Neural progenitor cell (in vitro differentiated cells): Measurements from ENCODE around the gene SMYD3. TPM values are rescaled to one million over a fixed set of nuclear protein-coding genes. Genes with fewer than 3 reads are reported as not detected.

ENCODE experiments used
- DNase-seq: peaks from one replicate; pipeline ENCODE4 v3.0.0-alpha.2; 2016; ENCODE audit warnings: low spot score
- H2AFZ ChIP-seq: fragments of 200-600 bp; sonication (generic); replicated peaks from 2 replicates; pipeline ENCODE4 v1.6.1; 2016; ENCODE audit warnings: antibody characterized with exemption
- H3F3A ChIP-seq: fragments of 200-600 bp; sonication (generic); 2 replicates; pipeline ENCODE4 v1.6.1; 2016; ENCODE audit warnings: antibody characterized with exemption, low read depth
- H3K27ac ChIP-seq: fragments of 200-600 bp; sonication (generic); 2 replicates; pipeline ENCODE4 v1.5.1; 2016; ENCODE audit warnings: mild to moderate bottlenecking
- H3K27me3 ChIP-seq: fragments of 200-600 bp; sonication (generic); 2 replicates; pipeline ENCODE4 v1.6.1; 2016; ENCODE audit warnings: mild to moderate bottlenecking, moderate library complexity
- H3K36me3 ChIP-seq: fragments of 200-600 bp; sonication (generic); 2 replicates; pipeline ENCODE4 v1.5.1; 2016
- H3K4me1 ChIP-seq: fragments of 200-600 bp; sonication (generic); 2 replicates; pipeline ENCODE4 v1.6.1; 2016; ENCODE audit warnings: mixed run types
- H3K4me2 ChIP-seq: fragments of 200-600 bp; sonication (generic); 2 replicates; pipeline ENCODE4 v1.6.1; 2016
- H3K4me3 ChIP-seq: fragments of 200-600 bp; sonication (generic); 2 replicates; pipeline ENCODE4 v1.5.1; 2016
- H3K79me2 ChIP-seq: fragments of 200-600 bp; sonication (generic); 2 replicates; pipeline ENCODE4 v1.6.1; 2016; ENCODE audit warnings: low read depth
- H3K9ac ChIP-seq: fragments of 200-600 bp; sonication (generic); 2 replicates; pipeline ENCODE4 v1.6.1; 2016
- H3K9me3 ChIP-seq: fragments of 200-600 bp; sonication (generic); 2 replicates; pipeline ENCODE4 v1.5.1; 2016; ENCODE audit warnings: low read depth
- H4K20me1 ChIP-seq: fragments of 200-600 bp; sonication (generic); 2 replicates; pipeline ENCODE4 v1.6.1; 2016; ENCODE audit warnings: low read depth
- H3K27ac Mint-ChIP-seq: 3 replicates; pipeline ENCODE4 v1.8.0; 2021; ENCODE audit warnings: mixed read lengths
- H3K27me3 Mint-ChIP-seq: 2 replicates; pipeline ENCODE4 v1.8.0; 2022; ENCODE audit warnings: low read depth, mild to moderate bottlenecking, inconsistent platforms, moderate library complexity, mixed read lengths; ENCODE audit not compliant: insufficient read depth
- H3K36me3 Mint-ChIP-seq: 3 replicates; pipeline ENCODE4 v1.8.0; 2021; ENCODE audit warnings: mixed read lengths
- H3K4me1 Mint-ChIP-seq: 3 replicates; pipeline ENCODE4 v1.8.0; 2021; ENCODE audit warnings: mixed read lengths
- H3K4me3 Mint-ChIP-seq: 3 replicates; pipeline ENCODE4 v1.8.0; 2021; ENCODE audit warnings: mild to moderate bottlenecking, moderate library complexity, mixed read lengths
- H3K9me3 Mint-ChIP-seq: 3 replicates; pipeline ENCODE4 v1.8.0; 2020; ENCODE audit warnings: mixed read lengths
- CTCF ChIP-seq: fragments of 200-600 bp; sonication (generic); IDR thresholded peaks from 2 replicates; pipeline ENCODE4 v1.5.1; 2017; ENCODE audit warnings: antibody characterized with exemption, mild to moderate bottlenecking
- EZH2 ChIP-seq: fragments of 200-600 bp; sonication (generic); IDR thresholded peaks from 2 replicates; pipeline ENCODE4 v1.6.1; 2017; ENCODE audit warnings: antibody characterized with exemption, mild to moderate bottlenecking, moderate library complexity
- EZH2phosphoT487 ChIP-seq: fragments of 200-600 bp; sonication (generic); IDR thresholded peaks from 2 replicates; pipeline ENCODE4 v1.6.1; 2017; ENCODE audit warnings: antibody characterized with exemption
- total RNA-seq: library from RNA; depleted of rRNA; stranded (reverse); fragments of >200 nt; gene quantifications from 2 replicates; pipeline ENCODE4 v1.2.3, GENCODE V29; 2015; ENCODE audit warnings: low replicate concordance

SMYD3 gene
- total RNA-seq, 1 donor from 2014 or later, result 43.2 TPM

DNA sequence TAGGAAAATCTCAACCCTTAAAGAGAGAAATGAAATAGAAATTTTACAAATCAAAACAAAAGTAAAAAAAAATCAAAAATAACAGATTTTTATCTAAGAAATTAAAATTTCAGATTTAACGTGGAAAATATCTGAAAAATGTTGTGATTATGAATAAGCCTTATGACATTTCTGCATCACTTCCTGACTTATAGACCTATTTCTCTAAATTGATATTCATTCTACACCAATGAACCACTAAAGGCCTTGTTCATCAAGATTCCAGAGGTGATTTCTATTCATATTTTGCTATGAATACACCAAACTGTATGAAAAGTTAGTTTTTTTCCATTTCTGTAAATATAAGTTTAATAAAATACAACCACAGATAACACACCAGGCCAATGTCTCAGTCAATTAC lies 261.5 kb downstream of the SMYD3 start:
- Histone ChIP-seq H3K36me3 (no peaks in the 10 kb centered on the region), H3K27me3 (no peaks in the 10 kb centered on the region), H3K4me3 (no peak overlapping the region), H3K4me2 (no peak overlapping the region), H3K4me1 (no peaks in the 10 kb centered on the region), H2AFZ (no peak overlapping the region), H4K20me1 (no peaks in the 10 kb centered on the region), H3F3A (no peaks in the 10 kb centered on the region), H3K9me3 (no peaks in the 10 kb centered on the region), H3K9ac (no peak overlapping the region), H3K79me2 (no peaks in the 10 kb centered on the region), H3K27ac (no peak overlapping the region)
- H3K4me1 Mint-ChIP-seq, result no peaks in the 10 kb centered on the region
- no peak for TF ChIP-seq EZH2
- no peak for TF ChIP-seq EZH2phosphoT487
- no peak for TF ChIP-seq CTCF
- DNase-seq, result no peak
- no peaks in the 10 kb centered on the region for H3K36me3 Mint-ChIP-seq
- H3K27ac Mint-ChIP-seq, result no peak overlapping the region
- no peaks in the 10 kb centered on the region for H3K27me3 Mint-ChIP-seq
- H3K4me3 Mint-ChIP-seq, result no peak overlapping the region
- H3K9me3 Mint-ChIP-seq, result peaks cover 2% of the 10 kb centered on the region

DNA sequence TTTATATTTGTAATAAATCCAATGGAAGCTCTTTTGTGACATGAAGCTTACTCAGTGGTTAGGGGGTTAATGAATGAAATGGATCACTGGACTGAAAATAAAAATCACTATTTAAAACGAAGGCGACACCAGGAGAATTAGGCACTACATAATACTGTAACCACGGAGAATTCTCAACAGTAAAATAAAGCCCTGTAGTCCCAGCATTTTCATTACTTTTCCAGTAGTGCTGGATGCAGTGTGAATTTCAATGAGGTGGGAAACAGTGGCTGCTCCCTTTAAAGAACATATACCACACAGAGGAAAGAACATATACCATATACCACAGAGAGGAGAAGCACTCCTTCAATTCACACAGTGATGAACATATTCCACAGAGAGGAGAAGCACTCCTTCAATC lies 275.0 kb downstream of the SMYD3 start:
- Mint-ChIP-seq H3K9me3 (peaks cover 2% of the 10 kb centered on the region), H3K36me3 (no peaks in the 10 kb centered on the region), H3K4me3 (no peak overlapping the region), H3K4me1 (no peaks in the 10 kb centered on the region), H3K27me3 (peaks cover 2% of the 10 kb centered on the region), H3K27ac (no peak overlapping the region)
- H3K79me2 ChIP-seq, result no peaks in the 10 kb centered on the region
- no peak overlapping the region for H3K9ac ChIP-seq
- no peaks in the 10 kb centered on the region for H3F3A ChIP-seq
- H4K20me1 ChIP-seq, result no peaks in the 10 kb centered on the region
- no peaks in the 10 kb centered on the region for H3K27me3 ChIP-seq
- no peaks in the 10 kb centered on the region for H3K36me3 ChIP-seq
- H3K4me2 ChIP-seq, result no peak overlapping the region
- no peak overlapping the region for H3K27ac ChIP-seq
- no peaks in the 10 kb centered on the region for H3K4me1 ChIP-seq
- H2AFZ ChIP-seq, result no peak overlapping the region
- H3K9me3 ChIP-seq, result no peaks in the 10 kb centered on the region
- H3K4me3 ChIP-seq, result no peak overlapping the region
- TF ChIP-seq EZH2 (no peak), EZH2phosphoT487 (no peak)
- no peak for DNase-seq

DNA sequence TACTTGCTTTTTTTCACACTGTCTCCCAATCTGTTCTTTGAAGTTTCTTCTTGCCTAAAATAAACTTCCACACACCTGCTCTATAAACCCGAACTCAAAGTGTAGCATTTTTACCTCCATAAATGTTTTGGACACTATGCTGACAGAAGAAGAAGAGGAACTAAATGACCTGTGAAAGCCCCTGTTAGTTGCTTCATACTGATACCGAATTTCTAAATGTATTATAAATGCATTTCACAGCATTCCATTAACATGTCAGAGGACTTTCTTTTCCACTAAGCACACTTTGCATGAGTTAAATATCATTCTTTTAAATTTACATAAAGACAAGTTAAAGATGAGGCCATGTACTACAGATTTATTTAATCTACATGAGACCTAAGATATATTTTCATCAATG lies 281.0 kb downstream of the SMYD3 start:
- H3K4me1 Mint-ChIP-seq, result no peaks in the 10 kb centered on the region
- Histone ChIP-seq H3K79me2 (no peaks in the 10 kb centered on the region), H3K27me3 (no peaks in the 10 kb centered on the region), H3K4me3 (no peak overlapping the region), H3K36me3 (no peaks in the 10 kb centered on the region), H3K27ac (no peak overlapping the region), H3F3A (no peaks in the 10 kb centered on the region), H2AFZ (no peak overlapping the region), H4K20me1 (no peaks in the 10 kb centered on the region), H3K4me2 (no peak overlapping the region), H3K4me1 (no peaks in the 10 kb centered on the region), H3K9me3 (no peaks in the 10 kb centered on the region), H3K9ac (no peak overlapping the region)
- H3K36me3 Mint-ChIP-seq, result no peaks in the 10 kb centered on the region
- no peak overlapping the region for H3K27ac Mint-ChIP-seq
- TF ChIP-seq EZH2phosphoT487 (no peak), EZH2 (no peak), CTCF (no peak)
- H3K27me3 Mint-ChIP-seq, result no peaks in the 10 kb centered on the region
- H3K4me3 Mint-ChIP-seq, result no peak overlapping the region
- H3K9me3 Mint-ChIP-seq, result peaks cover 2% of the 10 kb centered on the region
- no peak for DNase-seq

DNA sequence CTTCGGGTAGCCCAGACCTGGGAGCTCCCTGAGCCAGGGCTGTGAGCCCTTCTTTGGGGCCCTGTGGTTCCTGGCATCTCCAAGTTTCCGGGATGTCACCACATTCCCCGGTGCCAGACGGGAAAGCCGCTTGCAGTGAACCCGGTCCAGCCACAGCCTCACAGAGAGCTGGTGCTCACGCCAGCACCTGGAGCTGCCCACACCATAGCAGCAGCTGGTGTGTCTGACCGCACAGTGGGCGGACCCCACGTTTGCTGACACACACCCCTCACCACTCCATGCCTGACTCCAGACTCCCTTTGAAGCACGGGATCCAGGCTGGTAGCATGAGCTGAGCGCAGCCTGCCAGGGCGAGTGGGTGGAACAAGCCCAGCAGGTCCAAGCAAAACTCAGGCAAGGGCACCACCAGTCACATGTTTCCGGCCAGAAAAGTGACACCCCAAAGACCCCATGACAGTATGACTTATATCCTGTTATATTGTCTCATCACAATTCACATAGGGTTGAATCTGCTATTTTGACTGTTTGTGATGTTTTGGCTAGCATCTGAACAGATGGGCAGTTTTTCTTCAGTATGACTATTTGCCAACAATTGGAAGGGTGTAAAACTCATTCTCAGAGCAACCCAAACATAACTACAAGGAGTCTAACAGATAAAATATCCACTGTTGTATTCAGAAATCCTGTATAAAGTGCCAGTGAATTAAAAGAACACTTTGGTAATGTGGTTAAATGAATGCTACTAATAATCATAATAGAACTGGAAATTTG lies 285.4 kb downstream of the SMYD3 start:
- no peak overlapping the region for H3K4me3 Mint-ChIP-seq
- no peak overlapping the region for H3K27ac Mint-ChIP-seq
- peaks cover 2% of the 10 kb centered on the region for H3K36me3 Mint-ChIP-seq
- peaks cover 12% of the 10 kb centered on the region for H3K4me1 ChIP-seq
- TF ChIP-seq EZH2phosphoT487 (no peak), EZH2 (no peak), CTCF (no peak)
- DNase-seq, result no peak
- H3K79me2 ChIP-seq, result no peaks in the 10 kb centered on the region
- H3K9me3 Mint-ChIP-seq, result peaks cover 13% of the 10 kb centered on the region
- peaks cover 9% of the 10 kb centered on the region for H3F3A ChIP-seq
- no peak overlapping the region for H3K4me2 ChIP-seq
- H3K4me1 Mint-ChIP-seq, result peaks cover 13% of the 10 kb centered on the region
- H3K4me3 ChIP-seq, result no peak overlapping the region
- H4K20me1 ChIP-seq, result no peaks in the 10 kb centered on the region
- H2AFZ ChIP-seq, result no peak overlapping the region
- H3K27ac ChIP-seq, result no peak overlapping the region
- H3K9me3 ChIP-seq, result no peaks in the 10 kb centered on the region
- no peak overlapping the region for H3K9ac ChIP-seq
- H3K27me3 Mint-ChIP-seq, result peaks cover 3% of the 10 kb centered on the region
- no peaks in the 10 kb centered on the region for H3K27me3 ChIP-seq
- no peaks in the 10 kb centered on the region for H3K36me3 ChIP-seq
